HCT116 (cell line): ENCODE measurements around the gene PGAM4.

Experiments
- CEBPB ChIP-seq: IDR thresholded peaks from 2 replicates; pipeline ENCODE4 v1.6.1; 2012; ENCODE audit warnings: low read depth
- EZH2 ChIP-seq: fragments of 200-600 bp; sonication (generic); IDR thresholded peaks from 2 replicates; pipeline ENCODE4 v1.6.1; 2017; ENCODE audit warnings: antibody characterized with exemption, mixed run types
- EZH2phosphoT487 ChIP-seq: fragments of 200-600 bp; IDR thresholded peaks from 2 replicates; pipeline ENCODE4 v1.6.1; 2018; ENCODE audit warnings: antibody characterized with exemption, borderline replicate concordance
- JUND ChIP-seq: IDR thresholded peaks from 2 replicates; pipeline ENCODE4 v1.6.1; 2012
- POLR2AphosphoS5 ChIP-seq: IDR thresholded peaks from 2 replicates; pipeline ENCODE4 v1.6.1; 2011; ENCODE audit warnings: mild to moderate bottlenecking, low read depth, low read length, moderate library complexity
- RAD21 ChIP-seq: IDR thresholded peaks from 2 replicates; pipeline ENCODE4 v1.6.1; 2012; ENCODE audit warnings: low read depth, mild to moderate bottlenecking
- YY1 ChIP-seq: IDR thresholded peaks from 2 replicates; pipeline ENCODE4 v1.6.1; 2011; ENCODE audit warnings: low read length, low read depth, moderate library complexity, mild to moderate bottlenecking; ENCODE audit not compliant: insufficient replicate concordance; ENCODE audit errors: extremely low read depth
- TF ChIP-seq, protein P1 (sequence below), 3 experiments: fragments of 200-600 bp in 1 of 3; sonication (generic) in 1 of 3; IDR thresholded peaks in 2 of 3; conservative IDR thresholded peaks in 1 of 3; 2 replicates each; pipeline ENCODE4 v1.5.1; 2012 to 2017; ENCODE audit warnings: low read depth in 2 of 3, low read length in 2 of 3, antibody characterized with exemption in 1 of 3, borderline replicate concordance in 1 of 3, control low read depth in 1 of 3, mild to moderate bottlenecking in 1 of 3, mixed read lengths in 1 of 3, mixed run types in 1 of 3, moderate library complexity in 1 of 3; ENCODE audit not compliant: insufficient read depth in 1 of 3
- TF ChIP-seq, protein P2 (sequence below): IDR thresholded peaks from 2 replicates; pipeline ENCODE4 v1.6.1; 2012; ENCODE audit warnings: low read depth

DNA sequence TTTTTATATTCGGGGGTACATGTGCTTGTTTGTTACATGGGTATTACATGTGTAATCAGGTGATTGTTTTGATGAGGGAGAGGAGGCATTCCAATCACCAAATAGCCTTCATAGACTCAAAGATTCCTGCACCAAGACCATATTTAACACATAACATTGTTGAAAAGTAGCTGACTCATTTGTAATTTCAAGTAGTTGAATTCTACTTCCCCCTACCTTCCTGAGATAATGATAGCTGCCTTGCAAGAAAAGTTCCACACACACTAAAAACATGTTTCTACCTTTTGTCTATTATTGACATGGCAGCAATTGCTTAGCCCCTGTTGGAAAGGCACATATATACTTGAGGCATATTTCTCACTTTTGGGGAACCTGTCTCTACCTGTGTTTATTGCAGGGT lies 16.1 kb downstream of the PGAM4 start:
- no peak for TF ChIP-seq CEBPB
- TF ChIP-seq POLR2AphosphoS5: no peak
- TF ChIP-seq YY1: no peak
- TF ChIP-seq, protein P1, sequence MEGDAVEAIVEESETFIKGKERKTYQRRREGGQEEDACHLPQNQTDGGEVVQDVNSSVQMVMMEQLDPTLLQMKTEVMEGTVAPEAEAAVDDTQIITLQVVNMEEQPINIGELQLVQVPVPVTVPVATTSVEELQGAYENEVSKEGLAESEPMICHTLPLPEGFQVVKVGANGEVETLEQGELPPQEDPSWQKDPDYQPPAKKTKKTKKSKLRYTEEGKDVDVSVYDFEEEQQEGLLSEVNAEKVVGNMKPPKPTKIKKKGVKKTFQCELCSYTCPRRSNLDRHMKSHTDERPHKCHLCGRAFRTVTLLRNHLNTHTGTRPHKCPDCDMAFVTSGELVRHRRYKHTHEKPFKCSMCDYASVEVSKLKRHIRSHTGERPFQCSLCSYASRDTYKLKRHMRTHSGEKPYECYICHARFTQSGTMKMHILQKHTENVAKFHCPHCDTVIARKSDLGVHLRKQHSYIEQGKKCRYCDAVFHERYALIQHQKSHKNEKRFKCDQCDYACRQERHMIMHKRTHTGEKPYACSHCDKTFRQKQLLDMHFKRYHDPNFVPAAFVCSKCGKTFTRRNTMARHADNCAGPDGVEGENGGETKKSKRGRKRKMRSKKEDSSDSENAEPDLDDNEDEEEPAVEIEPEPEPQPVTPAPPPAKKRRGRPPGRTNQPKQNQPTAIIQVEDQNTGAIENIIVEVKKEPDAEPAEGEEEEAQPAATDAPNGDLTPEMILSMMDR (IDR thresholded peaks at IDR 0.05 in 2 of 3, conservative IDR thresholded peaks at IDR 0.05 in 1 of 3; ENCODE audit: borderline replicate concordance in 1 of 3, insufficient read depth in 1 of 3, low read depth in 2 of 3, low read length in 2 of 3): no peak
- TF ChIP-seq EZH2: no peak
- no peak for TF ChIP-seq JUND
- TF ChIP-seq, protein P2, sequence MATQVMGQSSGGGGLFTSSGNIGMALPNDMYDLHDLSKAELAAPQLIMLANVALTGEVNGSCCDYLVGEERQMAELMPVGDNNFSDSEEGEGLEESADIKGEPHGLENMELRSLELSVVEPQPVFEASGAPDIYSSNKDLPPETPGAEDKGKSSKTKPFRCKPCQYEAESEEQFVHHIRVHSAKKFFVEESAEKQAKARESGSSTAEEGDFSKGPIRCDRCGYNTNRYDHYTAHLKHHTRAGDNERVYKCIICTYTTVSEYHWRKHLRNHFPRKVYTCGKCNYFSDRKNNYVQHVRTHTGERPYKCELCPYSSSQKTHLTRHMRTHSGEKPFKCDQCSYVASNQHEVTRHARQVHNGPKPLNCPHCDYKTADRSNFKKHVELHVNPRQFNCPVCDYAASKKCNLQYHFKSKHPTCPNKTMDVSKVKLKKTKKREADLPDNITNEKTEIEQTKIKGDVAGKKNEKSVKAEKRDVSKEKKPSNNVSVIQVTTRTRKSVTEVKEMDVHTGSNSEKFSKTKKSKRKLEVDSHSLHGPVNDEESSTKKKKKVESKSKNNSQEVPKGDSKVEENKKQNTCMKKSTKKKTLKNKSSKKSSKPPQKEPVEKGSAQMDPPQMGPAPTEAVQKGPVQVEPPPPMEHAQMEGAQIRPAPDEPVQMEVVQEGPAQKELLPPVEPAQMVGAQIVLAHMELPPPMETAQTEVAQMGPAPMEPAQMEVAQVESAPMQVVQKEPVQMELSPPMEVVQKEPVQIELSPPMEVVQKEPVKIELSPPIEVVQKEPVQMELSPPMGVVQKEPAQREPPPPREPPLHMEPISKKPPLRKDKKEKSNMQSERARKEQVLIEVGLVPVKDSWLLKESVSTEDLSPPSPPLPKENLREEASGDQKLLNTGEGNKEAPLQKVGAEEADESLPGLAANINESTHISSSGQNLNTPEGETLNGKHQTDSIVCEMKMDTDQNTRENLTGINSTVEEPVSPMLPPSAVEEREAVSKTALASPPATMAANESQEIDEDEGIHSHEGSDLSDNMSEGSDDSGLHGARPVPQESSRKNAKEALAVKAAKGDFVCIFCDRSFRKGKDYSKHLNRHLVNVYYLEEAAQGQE: no peak
- TF ChIP-seq RAD21: no peak
- TF ChIP-seq EZH2phosphoT487: no peak
